Upper lobe of left lung (tissue), 6 donors: ENCODE measurements around the gene S100A12. TPM values are rescaled to one million over a fixed set of nuclear protein-coding genes. Genes with fewer than 3 reads are reported as not detected.

Experiments used
- ATAC-seq, 2 donors: fragments of 200-7000 bp; cut with Tn5 transposase; one replicate each; pipeline ENCODE4 v1.9.1; 2022; ENCODE audit warnings: mild to moderate bottlenecking in 2 of 2, moderate library complexity in 2 of 2; ENCODE audit not compliant: low FRiP score in 2 of 2
- DNase-seq, 2 donors: peaks; one replicate each; pipeline ENCODE4 v3.0.0-alpha.2; 2019 to 2020
- H3K27ac ChIP-seq, 4 donors: fragments of 200-600 bp; sonication (generic); one replicate each; pipeline ENCODE4 v1.5.1; 2016 to 2019
- H3K27me3 ChIP-seq, 4 donors: fragments of 200-600 bp; sonication (generic); one replicate each; pipeline ENCODE4 v1.5.1; 2017 to 2019
- H3K36me3 ChIP-seq, 4 donors: fragments of 200-600 bp; sonication (generic); one replicate each; pipeline ENCODE4 v1.5.1; 2016 to 2019
- H3K4me1 ChIP-seq, 4 donors: fragments of 200-600 bp; sonication (generic); one replicate each; pipeline ENCODE4 v1.5.1; 2018 to 2019
- H3K4me3 ChIP-seq, 4 donors: fragments of 200-600 bp; sonication (generic); one replicate each; pipeline ENCODE4 v1.5.1; 2017 to 2019; ENCODE audit warnings: mild to moderate bottlenecking in 2 of 4, moderate library complexity in 1 of 4
- H3K9me3 ChIP-seq, 4 donors: fragments of 200-600 bp; sonication (generic); one replicate each; pipeline ENCODE4 v1.5.1; 2018 to 2019
- CTCF ChIP-seq, 6 experiments: fragments of 450-650 bp in 4 of 6; fragments of 200-600 bp in 2 of 6; sonication (generic) in 2 of 6; IDR thresholded peaks; one replicate each; pipeline ENCODE4 v1.5.1; 2016 to 2019; ENCODE audit warnings: antibody characterized with exemption in 6 of 6
- EP300 ChIP-seq, 4 donors: sonication (generic); formaldehyde crosslinking; IDR thresholded peaks; one replicate each; pipeline ENCODE4 v1.5.1; 2017; ENCODE audit warnings: antibody characterized with exemption in 4 of 4, control low read depth in 2 of 4
- POLR2A ChIP-seq, 4 donors: fragments of 450-650 bp; IDR thresholded peaks; one replicate each; pipeline ENCODE4 v1.5.1; 2016 to 2017; ENCODE audit warnings: antibody characterized with exemption in 4 of 4, mild to moderate bottlenecking in 2 of 4
- POLR2AphosphoS5 ChIP-seq, 2 donors: sonication (generic); formaldehyde crosslinking; IDR thresholded peaks; one replicate each; pipeline ENCODE4 v1.5.1; 2017; ENCODE audit warnings: antibody characterized with exemption in 2 of 2
- WGBS, 2 donors: methylation state at CpG; one replicate each; pipeline ENCODE4 v1.1.5; 2017 to 2018; 5-methylcytosine and 5-hydroxymethylcytosine counted together
- total RNA-seq, 6 donors: library from RNA; depleted of rRNA in 4 of 6; stranded (reverse); fragments of >200 nt in 4 of 6; gene quantifications; one replicate each; pipeline versions ENCODE4 v1.1.0 to v1.2.1, GENCODE V29; 2016 to 2021
- donor health status: DM: no; HTN: no; CAD: no; lungs with moderate emphysema.
- donor health status: DM: no; HTN: yes; CAD: no; lungs with severe emphysema.

S100A12 gene
- total RNA-seq, 6 donors from 2014 or later, result 5.2 to 75.7 (median 32.1) TPM

- ATAC-seq, result no peak
- Histone ChIP-seq H3K4me1 (peaks cover 4 to 25% (median 19%) of the 10 kb centered on the region in 4 donors), H3K36me3 (no peaks in the 10 kb centered on the region), H3K27me3 (no peaks in the 10 kb centered on the region), H3K4me3 (no peak overlapping the region), H3K27ac (no peak overlapping the region), H3K9me3 (no peaks in the 10 kb centered on the region)
- 73 to 74% methylated on average over 3 of the region's 3 CpGs for WGBS, 2 donors
- TF ChIP-seq CTCF (IDR thresholded peaks at IDR 0.05) (no peak), EP300 (IDR thresholded peaks at IDR 0.05) (no peak)
- no peak for DNase-seq
Observed at GRCh38 chr1:153342178-153342577, 33.2 kb downstream of the S100A12 start.

- Histone ChIP-seq H3K4me3 (no peak overlapping the region), H3K27me3 (no peaks in the 10 kb centered on the region), H3K4me1 (peaks cover 4 to 23% (median 19%) of the 10 kb centered on the region in 4 donors), H3K9me3 (no peaks in the 10 kb centered on the region), H3K27ac (no peak overlapping the region), H3K36me3 (no peaks in the 10 kb centered on the region)
- WGBS, 2 donors, result 83 to 96% methylated on average over 4 of the region's 4 CpGs
- TF ChIP-seq EP300 (IDR thresholded peaks at IDR 0.05) (no peak), CTCF (IDR thresholded peaks at IDR 0.05) (no peak), POLR2A (IDR thresholded peaks at IDR 0.05) (no peak), POLR2AphosphoS5 (IDR thresholded peaks at IDR 0.05) (no peak)
- ATAC-seq, result no peak
- DNase-seq, result no peak
Observed at GRCh38 chr1:153341431-153341934, 33.9 kb downstream of the S100A12 start.

- no peaks in the 10 kb centered on the region for H3K36me3 ChIP-seq
- H3K27ac ChIP-seq, result no peak overlapping the region
- H3K27me3 ChIP-seq, result no peaks in the 10 kb centered on the region
- TF ChIP-seq POLR2AphosphoS5 (IDR thresholded peaks at IDR 0.05) (no peak), POLR2A (IDR thresholded peaks at IDR 0.05) (no peak), EP300 (IDR thresholded peaks at IDR 0.05) (no peak), CTCF (IDR thresholded peaks at IDR 0.05) (no peak)
- peak in 1 of 2 donors; percentile 15 for DNase-seq
- ATAC-seq, result no peak
- H3K9me3 ChIP-seq, result no peaks in the 10 kb centered on the region
- peaks cover 4 to 18% (median 15%) of the 10 kb centered on the region in 4 donors for H3K4me1 ChIP-seq
- 87 to 89% methylated on average over 10 of the region's 10 CpGs for WGBS, 2 donors
- H3K4me3 ChIP-seq, result no peak overlapping the region
Observed at GRCh38 chr1:153340356-153340755, 35.1 kb downstream of the S100A12 start.

- DNase-seq, result no peak
- ATAC-seq, result no peak
- Histone ChIP-seq H3K27me3 (no peaks in the 10 kb centered on the region), H3K4me1 (peaks cover 4 to 12% (median 9%) of the 10 kb centered on the region in 4 donors), H3K9me3 (no peaks in the 10 kb centered on the region), H3K36me3 (no peaks in the 10 kb centered on the region), H3K4me3 (no peak overlapping the region), H3K27ac (no peak overlapping the region)
- TF ChIP-seq POLR2AphosphoS5 (IDR thresholded peaks at IDR 0.05) (no peak), EP300 (IDR thresholded peaks at IDR 0.05) (no peak), POLR2A (IDR thresholded peaks at IDR 0.05) (no peak), CTCF (IDR thresholded peaks at IDR 0.05) (no peak)
- 51 to 67% methylated on average over 6 of the region's 6 CpGs for WGBS, 2 donors
Observed at GRCh38 chr1:153339802-153340201, 35.6 kb downstream of the S100A12 start.
